Subcutaneous adipose tissue (tissue), 4 donors: Measurements from ENCODE around the gene HOXA6. TPM values are rescaled to one million over a fixed set of nuclear protein-coding genes. Genes with fewer than 3 reads are reported as not detected.

ENCODE experiments used
- total RNA-seq, 4 donors: library from RNA; depleted of rRNA; stranded (reverse); fragments of >200 nt; gene quantifications; one replicate each; pipeline ENCODE4 v1.1.0, GENCODE V29; 2016
- TF ChIP-seq, protein P1 (sequence below): fragments of 450-650 bp; IDR thresholded peaks from one replicate; pipeline ENCODE4 v1.5.1; 2016; ENCODE audit warnings: low read depth, mild to moderate bottlenecking, control low read depth, antibody characterized with exemption, moderate library complexity

The HOXA6 gene
- total RNA-seq, 4 donors from 2014 or later: 1.3 to 5.3 (median 2.8) TPM

DNA sequence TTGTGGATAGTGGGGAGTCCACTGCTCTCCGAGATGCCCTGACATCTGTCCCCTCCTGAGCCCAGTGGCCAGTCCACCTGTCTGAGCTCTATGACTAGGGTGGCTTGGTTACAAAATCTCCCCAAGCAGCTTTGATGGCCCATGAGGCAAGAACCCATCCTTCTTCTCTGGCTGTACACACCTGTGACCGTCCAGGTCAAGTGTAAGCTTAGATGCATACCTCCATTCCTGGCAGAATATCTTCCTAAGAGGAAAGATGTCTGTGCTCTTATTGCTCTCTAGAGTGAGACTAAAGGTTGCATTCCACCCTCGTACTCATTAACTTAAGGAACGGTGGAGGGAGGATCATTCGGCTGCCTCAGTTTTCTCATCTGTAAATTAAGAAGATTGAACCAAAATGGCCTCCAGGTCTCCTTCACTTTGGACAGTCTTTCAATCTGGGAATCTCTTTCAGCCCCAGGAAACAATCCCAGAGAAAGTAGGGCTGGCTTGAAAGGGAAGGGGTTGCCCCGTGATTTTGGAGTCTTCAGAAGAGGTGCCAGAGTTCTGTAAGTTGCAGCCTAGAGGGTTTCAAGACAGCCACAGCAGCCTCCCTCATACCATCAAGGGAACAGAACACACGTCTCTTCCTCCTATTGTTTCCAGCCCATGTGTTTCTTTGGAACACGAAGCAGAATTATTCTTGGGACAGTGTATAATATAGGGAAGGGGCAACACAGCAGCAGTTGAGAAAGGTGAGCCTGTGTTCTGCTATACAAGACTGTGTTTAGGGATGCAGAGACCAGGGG lies 22.5 kb downstream of the HOXA6 start:
- TF ChIP-seq, protein P1, sequence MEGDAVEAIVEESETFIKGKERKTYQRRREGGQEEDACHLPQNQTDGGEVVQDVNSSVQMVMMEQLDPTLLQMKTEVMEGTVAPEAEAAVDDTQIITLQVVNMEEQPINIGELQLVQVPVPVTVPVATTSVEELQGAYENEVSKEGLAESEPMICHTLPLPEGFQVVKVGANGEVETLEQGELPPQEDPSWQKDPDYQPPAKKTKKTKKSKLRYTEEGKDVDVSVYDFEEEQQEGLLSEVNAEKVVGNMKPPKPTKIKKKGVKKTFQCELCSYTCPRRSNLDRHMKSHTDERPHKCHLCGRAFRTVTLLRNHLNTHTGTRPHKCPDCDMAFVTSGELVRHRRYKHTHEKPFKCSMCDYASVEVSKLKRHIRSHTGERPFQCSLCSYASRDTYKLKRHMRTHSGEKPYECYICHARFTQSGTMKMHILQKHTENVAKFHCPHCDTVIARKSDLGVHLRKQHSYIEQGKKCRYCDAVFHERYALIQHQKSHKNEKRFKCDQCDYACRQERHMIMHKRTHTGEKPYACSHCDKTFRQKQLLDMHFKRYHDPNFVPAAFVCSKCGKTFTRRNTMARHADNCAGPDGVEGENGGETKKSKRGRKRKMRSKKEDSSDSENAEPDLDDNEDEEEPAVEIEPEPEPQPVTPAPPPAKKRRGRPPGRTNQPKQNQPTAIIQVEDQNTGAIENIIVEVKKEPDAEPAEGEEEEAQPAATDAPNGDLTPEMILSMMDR: no peak

DNA sequence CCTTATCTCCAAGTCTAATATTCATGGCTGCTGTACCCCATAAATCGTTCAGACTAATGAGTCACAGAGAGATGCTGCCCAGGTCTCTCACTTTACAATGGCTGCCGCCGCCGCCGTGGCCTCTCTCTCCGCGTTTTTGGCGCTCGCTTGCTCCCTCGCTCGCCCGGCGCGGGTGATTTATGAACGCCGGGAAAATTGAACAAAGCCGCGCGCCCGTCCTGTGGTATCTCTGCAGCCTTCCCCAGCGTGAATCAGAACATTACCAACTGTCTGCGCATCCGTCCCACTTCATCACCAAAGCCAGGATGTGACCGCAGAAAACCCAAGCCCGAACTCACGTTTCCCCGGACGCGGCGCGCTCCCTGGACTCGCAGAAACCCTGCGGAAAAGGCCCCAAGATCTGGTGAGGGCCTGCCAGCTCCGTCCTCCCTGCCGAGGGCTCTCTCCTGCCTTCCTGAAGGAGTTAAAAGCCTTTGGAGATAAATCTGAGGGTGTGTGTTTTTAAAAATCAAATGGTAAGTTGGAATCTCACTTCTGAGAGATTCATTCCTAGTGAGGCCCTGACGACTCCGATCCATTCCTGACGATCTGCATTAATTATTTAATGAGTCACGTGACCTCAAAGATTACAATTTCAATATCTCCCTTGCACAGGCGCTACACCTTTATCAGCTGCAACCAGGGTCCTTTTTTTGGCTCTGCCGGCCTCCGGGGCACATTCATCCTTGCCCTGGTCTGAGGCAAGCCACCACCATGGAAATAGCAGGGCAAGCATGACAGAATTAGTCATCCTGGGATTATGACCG lies 23.3 kb downstream of the HOXA6 start:
- TF ChIP-seq, protein P1: no peak

DNA sequence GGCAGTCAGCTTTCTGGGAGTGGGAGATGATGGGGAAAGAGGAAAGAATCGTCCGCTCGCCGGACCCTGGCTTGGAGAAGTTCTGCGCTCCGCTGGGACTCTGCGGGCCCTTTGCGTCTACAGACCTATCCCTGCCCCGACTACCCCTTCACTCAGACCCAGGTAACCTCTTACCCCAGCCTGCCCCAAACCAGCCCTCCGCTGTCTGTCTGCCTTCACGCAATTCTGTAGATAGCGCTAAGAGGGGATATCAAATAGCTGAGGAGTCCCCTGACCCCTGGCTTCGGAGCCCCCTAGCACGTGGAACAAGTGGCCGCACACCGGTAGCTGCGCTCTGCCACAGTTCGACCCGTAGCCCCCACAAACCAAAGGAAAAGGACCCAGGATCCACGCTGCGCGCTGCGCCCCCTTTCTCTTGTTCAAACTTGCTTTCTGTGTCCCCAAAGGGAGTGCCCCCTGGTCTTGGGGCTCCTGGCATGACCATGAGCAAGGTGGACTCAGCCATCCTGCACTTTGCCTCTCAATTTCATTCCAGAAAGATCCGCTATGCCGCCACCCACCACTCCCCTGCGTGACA lies 24.0 kb downstream of the HOXA6 start:
- TF ChIP-seq, protein P1: no peak

DNA sequence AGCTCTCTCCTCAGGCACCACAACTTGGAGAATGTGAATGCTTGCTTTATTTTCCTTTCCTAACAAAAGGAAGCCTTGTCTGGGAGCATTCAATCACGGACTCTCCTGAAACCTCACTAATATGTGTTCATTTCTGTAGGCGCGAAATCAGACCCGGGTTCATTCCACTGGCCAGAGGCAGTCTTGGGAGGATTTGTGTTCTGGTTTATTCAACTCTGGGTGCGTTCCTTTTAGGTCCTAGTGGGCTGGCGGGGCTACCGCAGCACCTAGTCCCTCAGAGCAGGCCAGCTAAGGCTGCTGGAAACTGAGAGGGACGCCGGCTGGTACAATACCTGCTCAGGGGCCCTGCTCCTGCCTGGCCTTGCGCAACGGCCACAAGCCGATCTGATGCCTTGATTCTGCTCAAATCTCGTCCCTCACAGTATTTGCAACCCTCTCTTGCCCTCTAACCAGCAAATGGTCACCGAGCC lies 24.5 kb downstream of the HOXA6 start:
- TF ChIP-seq, protein P1: no peak

DNA sequence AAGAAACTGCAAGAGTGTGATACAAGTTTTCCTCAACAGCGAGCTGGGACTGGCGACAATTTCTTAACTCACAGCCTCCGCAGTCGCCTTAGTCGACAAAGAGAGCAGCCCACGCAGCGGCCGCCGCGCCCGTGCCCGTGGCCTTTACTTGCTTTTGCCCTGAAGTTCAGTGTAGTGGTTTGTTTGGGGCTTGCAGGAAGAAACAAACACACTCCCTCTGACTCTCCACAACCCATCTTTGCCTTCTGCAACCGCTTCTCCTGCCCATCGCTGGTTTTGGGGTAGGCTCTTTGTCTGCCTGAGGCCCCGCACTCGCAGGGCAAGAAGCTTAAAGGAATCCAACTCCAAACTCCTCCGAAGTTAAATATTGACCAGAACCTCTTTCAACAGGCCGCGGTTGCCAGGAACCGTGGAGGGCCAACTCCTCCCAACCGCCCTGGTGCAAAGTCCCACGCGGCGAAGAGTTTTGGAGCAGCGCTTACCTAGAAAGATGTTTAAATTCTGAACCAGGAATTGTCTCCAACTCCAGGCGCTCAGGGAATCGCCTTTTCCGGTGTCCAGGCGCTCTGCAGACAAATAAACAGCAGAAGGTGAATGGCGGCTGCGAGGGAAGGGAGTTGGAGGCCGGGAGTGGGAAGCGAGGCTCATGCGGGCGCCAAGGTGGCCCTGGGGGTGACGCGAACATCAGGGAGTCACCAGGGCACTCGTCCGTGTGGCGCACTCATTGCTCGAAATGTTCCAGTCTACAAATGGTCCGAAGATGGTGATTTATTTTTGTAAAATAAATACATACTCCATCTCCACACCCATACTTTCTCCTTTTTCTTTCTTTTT lies 25.3 kb downstream of the HOXA6 start:
- TF ChIP-seq, protein P1: no peak

DNA sequence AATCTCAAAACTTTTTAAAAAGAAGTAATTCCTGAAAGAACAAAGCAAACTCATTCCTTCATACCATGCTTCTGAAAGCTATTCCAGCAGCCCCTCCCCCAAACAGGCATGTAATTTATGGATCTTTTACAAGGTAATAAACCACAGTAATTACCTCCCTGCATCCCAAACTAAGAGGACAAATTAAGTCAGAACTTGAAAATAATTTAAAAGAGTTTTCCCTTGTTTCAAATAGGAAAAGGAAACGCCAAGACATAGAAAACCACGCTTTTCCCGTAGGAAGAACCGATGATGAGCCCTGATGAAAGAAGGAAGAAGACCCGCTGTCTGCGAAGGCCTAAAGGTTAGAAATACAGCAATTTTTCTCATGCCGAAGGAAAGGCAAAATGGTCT lies 25.9 kb downstream of the HOXA6 start:
- TF ChIP-seq, protein P1: no peak
